ENCODE results near the gene RCOR1.
"Not testable (repeated sequence)": the region's sequence is repeated elsewhere in the genome, so short reads cannot be mapped to it uniquely, and the experiment has no call there.

The RCOR1 gene

GRCh38 chr14:102591944-102592762 is at the start of gene RCOR1:
Gene RCOR1, plus strand, starts transcription at chr14:102592649. Its CDS starts 238 bp downstream, at chr14:102592887.
- no peak for FAIRE-seq

- FAIRE-seq: no peak
Observed at GRCh38 chr14:102544046-102544746, 48.3 kb upstream of the RCOR1 start.

DNA sequence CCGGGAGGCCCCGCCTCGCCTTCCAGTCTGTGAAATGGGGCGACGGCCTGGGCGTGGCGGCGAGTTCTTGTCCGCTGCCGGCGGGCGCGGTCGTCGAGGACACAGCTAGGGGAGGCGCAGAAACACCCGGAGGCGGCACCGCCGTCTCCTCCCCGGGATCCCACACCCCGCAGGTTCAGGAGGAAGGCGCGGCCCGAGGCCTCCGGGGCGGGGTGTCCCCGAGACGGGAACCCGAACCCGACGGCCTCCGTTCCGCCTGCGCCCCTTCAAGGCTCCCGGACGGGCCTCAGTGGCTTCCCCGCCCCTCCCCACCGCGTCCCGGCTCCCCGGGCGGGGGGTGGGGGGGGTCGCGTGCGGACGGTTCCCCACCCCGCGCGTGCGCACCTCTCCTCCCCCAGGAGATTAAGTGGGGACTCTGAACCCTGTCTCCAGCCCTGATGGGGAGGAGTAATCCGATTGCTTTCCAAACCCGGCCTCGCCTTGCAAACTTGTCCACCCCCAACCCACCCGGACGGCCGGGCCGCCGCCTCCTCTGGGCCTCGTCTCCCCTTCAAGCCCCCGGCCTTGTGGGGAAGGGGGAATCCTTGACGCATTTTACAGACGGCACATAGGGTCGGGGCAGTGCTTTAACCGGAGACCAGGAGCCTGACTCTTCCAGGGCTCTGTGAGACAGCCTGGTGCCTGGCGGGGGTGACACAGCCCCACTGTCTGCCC is 47.5 kb upstream of the RCOR1 start:
- no peak for FAIRE-seq

DNA sequence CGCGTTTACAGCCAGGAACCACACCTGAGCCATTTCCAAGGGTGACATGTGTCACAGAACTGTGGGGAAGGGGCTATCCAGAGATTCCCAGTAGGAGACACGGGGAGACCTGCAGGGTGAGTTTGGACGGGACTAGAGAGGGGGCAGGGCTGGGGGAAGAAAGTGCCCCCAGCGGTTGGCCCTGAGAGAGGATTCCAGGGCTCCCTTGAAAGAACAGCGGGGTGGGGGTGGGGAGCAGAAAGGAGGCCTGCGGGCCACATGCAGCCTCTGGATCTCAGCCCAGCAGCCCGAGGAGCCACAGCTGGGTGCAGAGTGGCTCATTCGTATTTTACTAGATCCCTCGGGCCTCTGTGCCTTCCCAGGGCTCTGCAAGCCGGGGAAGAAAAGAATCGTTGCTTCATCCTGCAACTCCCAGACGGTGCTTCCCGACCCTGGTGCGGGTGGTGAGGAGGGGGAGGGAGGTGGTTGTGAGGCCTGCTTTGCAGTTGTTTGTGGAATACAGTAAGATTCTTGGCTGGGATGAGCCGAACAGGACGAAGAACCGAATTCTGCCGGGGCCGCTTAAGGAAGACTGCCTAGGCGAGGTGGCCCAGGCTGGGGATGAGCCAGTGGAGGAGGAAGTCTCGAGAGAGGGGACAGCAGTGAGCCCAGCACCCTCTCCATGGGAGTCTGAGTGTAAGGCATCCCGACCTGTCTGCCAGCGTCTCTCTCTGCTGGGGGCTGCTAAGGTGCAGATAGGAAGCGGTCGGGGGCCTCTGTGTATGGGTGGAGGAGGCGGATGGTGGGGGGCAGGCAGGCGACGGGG is 46.8 kb upstream of the RCOR1 start:
- no peak for FAIRE-seq

DNA sequence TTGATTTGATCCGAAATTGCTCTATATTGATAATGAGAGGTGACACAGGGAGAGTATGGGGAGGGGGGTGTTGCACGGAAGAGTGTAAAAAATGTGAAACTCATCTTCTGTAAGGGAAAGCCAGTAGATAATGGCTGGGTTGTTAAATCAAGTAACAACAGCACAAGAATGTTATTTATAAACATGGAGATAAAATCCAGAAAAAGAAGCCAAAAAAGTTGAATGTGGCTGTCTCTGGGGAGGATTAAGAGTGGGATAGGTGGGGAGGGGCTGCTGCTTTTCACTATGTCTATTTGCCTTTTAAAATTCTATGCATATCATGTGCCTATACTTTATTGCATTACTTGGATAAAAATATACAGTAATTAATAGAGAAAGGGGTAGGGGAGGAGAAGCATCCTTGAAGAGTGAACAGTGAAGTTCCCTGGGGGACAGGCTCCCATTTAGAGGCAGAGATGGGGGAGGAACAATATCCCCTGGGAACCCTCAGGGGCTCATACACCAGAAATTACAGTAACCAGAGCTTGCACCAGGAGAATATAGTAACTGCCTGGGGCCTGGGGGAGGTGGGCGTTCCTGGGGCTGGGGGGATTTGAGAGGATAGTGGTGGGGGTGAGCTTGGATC is 43.7 kb upstream of the RCOR1 start:
- no peak for FAIRE-seq

DNA sequence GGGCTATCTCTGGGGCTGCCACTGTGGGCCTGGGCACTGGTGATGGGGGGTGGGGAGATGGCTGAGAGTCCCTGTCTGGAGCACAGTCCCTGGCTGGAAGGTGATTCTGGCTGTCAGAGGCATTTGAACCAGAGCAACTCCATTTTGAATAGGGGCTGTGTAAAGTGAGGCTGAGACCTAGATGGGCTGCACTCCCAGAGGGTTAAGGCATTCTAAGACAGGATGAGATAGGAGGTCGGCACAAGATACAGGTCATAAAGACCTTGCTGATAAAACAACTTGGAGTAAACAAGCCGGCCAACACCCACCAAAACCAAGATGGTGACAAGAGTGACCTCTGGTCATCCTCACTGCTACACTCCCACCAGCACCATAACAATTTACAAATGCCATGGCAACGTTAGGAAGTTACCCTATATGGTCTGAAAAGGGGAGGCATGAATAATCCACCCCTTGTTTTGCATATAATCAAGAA is 41.5 kb upstream of the RCOR1 start:
- not testable (repeated sequence) for FAIRE-seq

DNA sequence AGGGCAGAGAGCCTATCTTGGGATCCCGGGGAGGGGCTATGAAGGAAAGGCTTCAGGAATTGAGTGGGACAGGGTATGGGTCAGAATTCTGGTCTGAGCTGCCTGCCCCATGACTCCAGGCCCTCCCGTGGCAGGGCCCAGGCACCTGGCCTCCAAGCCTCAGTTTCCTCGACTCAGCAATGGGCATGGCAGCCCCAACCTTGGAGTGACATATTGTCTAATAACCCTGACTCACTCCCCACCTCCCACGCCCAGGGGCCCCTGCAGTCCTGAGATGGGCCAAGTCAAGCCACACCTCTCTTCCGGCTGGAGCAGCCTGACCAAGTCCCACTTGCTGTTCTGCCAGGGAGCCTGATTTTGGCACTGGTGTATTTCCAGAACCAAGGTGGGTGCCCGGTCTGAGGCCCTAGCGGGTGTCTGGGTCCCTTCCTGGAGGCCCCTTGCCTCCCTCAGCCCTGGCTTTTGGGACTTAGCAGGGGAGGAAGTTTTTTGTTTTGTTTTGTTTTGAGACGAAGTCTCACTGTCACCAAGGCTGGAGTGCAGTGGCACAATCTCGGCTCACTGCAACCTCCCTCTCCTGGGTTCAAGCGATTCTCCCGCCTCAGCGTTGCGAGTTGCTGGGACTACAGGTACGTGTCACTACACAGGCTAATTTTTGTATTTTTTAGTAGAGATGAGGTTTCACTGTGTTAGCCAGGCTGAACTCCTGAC is 40.3 kb upstream of the RCOR1 start:
- no peak for FAIRE-seq

- FAIRE-seq: no peak
Observed at GRCh38 chr14:102554821-102555819, 37.3 kb upstream of the RCOR1 start.

- FAIRE-seq: no peak
Observed at GRCh38 chr14:102556098-102556677, 36.3 kb upstream of the RCOR1 start.

- FAIRE-seq: no peak
Observed at GRCh38 chr14:102557434-102558226, 34.8 kb upstream of the RCOR1 start.

DNA sequence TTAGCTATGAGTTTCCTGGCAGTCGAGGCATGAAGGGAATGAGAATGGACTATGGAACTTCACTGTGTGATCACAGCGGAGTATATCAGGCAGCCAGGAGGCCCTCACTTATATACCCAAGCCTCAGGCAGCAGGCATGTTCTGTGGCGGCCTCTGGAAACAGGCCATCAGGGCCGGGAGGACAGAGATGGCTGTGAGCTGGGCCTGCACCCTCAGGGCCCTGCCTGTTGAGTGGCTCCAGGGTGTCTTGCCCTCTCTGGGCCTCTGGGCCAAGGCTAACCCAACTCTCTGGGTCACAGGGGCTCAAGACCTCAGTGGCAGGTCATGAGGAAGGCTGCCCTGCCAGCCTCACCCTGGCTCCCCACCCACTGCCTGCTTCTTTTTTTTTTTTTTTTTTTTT is 33.9 kb upstream of the RCOR1 start:
- FAIRE-seq: no peak

DNA sequence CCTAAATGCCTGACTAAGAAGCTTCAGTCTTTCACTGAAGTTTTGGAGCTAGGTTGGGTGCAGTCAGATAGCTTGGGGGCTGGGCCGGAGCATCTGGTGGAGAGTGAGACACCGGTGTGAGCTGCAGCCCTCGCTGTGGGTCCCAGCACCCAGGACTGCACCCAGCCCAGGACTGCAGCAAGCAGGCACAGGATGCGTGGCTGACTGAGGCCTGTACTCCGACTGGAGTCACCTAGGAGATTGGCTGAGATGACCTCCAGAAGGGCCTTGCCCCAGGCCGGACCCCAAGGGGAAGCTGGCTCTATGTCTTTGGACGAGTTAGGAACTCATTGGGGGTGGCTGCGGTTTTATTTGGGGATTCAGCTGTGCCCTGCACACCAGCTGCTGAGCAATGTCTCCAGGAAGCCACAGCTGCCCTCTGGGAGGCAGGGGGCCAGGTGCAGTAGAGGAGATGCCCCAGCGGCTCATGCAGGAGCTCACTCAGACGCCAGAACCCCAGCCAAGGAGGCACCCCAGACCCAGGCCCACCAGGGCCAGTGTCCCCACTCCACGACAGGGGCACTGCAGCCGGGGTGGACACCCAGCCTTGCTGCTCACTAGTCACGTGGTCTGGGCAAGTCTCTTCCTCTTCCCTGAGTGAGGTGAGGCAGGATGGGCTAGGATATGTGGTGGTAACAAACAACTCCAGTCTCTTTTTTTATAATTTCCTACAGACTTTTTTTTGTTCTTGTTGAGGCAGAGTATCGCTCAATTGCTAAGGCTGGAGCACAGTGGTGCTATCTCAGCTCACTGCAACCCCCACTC is 31.8 kb upstream of the RCOR1 start:
- FAIRE-seq: no peak

GRCh38 chr14:102565331-102565887 is 27.0 kb upstream of the RCOR1 start:
- no peak for FAIRE-seq

DNA sequence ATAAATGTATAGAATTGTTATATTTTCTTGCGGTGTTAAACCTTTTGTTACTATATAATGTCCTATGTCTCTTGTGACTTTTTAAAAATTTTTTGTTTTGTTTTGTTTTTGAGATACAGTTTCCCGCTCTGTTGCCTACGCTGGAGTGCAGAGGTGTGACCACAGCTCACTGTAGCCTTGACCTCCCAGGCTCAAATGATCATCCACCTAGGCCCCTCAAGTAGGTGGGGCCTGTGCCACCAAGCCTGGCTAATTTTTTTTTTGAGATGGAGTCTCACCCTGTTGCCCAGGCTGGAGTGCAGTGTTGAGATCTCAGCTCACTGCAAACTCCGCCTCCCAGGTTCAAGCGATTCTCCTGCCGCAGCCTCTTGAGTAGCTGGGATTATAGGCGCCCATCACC is 26.5 kb upstream of the RCOR1 start:
- FAIRE-seq: no peak

GRCh38 chr14:102568115-102568614 is 24.3 kb upstream of the RCOR1 start:
- peak; percentile 82 for FAIRE-seq

DNA sequence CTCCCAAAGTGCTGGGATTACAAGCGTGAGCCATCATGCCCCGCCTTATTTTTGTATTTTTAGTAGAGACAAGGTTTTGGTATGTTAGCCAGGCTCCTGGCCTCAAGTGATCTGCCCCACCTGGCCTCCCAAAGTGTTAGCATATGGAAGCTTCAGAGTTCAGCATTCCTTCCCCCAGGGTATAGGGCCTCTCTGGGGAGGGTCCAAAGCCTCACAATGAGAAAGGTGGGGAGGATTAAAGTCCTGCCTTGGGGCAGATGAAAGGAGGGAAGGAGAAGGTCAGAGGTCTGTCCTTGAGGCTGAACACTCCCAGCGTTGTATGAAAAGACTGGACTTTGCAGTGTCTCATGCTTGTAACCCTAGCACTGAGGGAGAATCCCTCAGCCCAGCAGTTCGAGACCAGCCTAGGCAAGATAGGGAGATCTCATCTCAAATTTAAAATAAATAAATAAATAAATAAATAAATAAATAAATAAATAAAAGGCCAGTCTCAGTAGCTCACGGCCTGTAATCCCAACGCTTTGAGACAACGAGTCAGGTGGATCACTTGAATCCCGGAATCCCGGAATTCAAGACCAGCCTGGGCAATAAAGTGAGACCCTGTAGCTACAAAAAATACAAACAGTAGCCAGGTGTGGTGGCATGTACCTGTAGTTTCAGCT is 22.0 kb upstream of the RCOR1 start:
- FAIRE-seq: no peak

- no peak for FAIRE-seq
Observed at GRCh38 chr14:102571043-102571442, 21.4 kb upstream of the RCOR1 start.

All from G401.6 (cell line).